DMS53 treated with DMSO at 0.1 percent for 48 hours (cell line): ENCODE data around the gene HSFX1.

ENCODE experiments used
- DNase-seq: peaks from one replicate; lab custom pipeline; 2025; ENCODE audit not compliant: unreplicated experiment; lab: John Stamatoyannopoulos, UW

Gene HSFX1

DNA sequence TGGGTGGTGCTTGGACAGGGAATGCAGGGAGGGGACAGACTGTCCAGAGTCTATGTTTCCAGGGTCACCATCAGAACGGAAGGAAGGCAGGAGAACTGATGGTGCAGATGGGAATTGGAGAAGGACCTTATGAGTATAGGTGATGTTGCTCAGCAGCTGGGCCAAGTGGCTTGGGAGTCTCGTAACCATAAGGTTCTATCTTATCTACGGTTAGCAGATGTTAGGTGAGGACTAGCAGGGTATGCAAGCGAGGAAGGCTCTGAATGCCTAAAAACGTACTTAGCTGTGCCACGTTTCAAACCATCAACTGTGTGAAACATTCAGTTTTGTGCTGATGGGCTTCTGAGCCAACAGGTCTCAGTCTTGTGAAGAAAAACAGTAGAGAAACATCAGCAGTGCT is 30.2 kb downstream of the HSFX1 start:
- no peak for DNase-seq

DNA sequence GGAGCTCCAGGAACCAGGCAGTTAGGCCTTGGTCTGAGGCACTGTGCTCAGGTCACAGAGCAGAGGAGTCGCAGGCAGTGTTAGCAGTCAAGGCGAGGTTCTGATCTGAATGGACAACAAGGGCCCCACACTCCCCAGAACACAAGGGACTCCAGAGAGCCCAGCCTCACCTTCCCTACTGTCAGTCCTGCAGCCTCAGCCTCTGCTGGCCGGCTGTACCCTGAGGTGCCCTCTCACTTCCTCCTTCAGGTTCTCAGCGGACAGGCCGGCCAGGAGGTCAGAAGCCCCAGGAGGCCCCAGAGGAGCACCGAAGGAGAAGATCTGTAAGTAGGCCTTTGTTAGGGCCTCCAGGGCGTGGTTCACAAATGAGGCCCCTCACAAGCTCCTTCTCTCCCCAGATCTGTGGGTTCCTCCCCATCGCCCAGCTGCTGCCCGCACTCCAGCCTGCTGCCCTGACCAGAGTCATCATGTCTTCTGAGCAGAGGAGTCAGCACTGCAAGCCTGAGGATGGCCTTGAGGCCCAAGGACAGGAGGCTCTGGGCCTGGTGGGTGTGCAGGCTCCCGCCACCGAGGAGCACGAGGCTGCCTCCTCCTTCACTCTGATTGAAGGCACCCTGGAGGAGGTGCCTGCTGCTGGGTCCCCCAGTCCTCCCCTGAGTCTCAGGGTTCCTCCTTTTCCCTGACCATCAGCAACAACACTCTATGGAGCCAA is 34.0 kb downstream of the HSFX1 start:
- DNase-seq, result no peak

DNA sequence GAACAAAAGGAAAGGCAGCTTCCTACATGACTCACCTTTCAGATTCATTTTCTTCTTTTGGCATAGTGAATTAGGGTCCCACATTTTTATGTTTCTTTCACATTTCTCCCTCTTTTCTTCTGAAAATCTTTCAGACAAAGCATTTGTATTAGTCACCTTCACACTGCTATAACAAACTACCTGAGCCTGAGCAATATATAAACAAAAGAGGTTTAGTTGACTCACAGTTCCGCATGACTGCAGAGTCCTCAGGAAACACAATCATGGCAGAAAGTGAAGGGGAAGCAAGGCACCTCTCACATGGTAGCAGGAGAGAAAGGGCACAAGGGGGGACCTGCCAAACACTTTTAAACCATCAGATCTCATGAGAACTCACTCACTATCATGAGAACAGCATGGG is 44.8 kb downstream of the HSFX1 start:
- no peak for DNase-seq

DNA sequence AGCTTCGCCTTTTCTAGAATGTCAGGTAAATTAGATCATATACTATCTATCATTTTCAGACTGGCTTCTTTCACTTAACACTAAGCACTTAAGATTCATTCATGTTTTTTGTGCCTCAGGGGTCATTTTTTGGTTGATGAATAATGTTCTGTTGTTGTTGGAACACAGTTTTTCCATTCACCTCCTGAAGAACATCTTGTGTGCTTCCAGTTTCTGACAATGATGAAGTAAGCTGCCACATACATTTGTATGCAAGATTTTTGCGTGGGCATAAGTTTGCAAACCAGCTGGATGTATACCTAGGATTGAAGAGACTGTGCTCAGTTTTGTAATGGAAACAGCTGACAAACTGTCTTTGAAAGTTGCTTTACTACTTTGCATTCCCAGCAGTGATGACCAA is 45.5 kb downstream of the HSFX1 start:
- no peak for DNase-seq

DNA sequence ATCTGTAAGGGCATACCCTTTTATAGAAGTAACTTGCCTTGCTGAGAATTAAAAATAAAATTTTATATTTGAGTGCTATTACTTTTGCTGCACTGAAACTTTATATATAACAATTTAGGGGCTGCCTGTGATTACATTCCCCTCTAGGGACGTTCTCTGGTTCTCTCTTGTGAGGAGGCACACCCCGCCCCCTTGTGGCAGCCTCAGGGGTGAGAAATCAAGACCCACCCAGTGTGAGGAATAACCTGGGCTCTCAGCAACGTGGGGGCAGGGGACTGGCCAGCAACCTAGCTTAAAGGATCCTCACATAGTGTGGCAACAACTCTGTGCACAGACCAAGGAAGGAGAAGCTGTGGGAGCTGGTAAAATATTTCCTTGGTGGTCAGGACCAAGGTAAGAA is 51.6 kb downstream of the HSFX1 start:
- DNase-seq, result no peak
